Renal pelvis (tissue), 4 donors: Measurements from ENCODE around the gene DOCK1. TPM values are rescaled to one million over a fixed set of nuclear protein-coding genes. Genes with fewer than 3 reads are reported as not detected.

Experiments
- DNase-seq: peaks from one replicate; pipeline ENCODE4 v3.0.0-alpha.2; 2013
- polyA plus RNA-seq, 3 donors: library from polyadenylated mRNA; unstranded; fragments of 120-200 nt; gene quantifications; one replicate each; pipeline ENCODE4 v1.2.1, GENCODE V29; 2013; ENCODE audit not compliant: insufficient read length in 3 of 3

DOCK1 gene
- polyA plus RNA-seq, 3 donors, result 61.5 to 65.1 (median 61.9) TPM

DNA sequence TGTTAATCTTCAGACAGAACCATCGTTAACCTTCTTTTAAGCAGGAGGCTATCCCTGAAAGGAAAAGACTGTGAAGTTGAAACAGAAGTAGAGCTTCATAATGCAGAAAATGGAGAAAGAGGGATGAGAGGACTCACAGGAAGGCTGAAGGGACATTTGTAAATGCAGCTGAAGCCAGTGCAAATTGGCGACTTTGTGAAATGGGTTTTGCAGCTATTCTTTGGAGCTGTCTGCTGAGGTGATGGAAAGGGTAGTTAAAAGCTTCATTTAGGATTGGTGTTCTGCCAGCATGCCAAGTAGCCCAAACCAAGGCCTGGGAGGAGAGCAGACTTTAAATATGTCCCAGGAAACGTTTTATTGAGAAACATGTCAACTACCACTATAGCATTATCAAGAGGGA, 168.4 kb downstream of the DOCK1 start:
- DNase-seq, result no peak

DNA sequence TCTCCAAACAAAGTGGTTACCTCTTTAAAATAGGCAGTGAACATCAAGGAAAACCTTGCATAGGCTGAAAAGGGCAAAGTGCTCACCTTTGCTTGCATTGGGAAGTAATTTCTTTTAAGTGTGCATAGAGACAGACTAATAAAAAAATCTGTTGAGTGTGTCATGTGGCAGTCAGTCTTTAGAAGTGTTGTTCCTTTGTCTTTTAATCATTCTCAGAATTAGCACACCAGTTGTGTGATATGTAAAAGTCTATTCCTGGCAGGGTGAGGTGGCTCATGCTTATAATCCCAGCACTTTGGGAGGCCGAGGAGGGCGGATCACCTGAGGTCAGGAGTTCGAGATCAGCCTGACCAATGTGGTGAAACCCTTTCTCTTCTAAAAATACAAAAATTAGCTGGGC, 174.2 kb downstream of the DOCK1 start:
- DNase-seq, result no peak

DNA sequence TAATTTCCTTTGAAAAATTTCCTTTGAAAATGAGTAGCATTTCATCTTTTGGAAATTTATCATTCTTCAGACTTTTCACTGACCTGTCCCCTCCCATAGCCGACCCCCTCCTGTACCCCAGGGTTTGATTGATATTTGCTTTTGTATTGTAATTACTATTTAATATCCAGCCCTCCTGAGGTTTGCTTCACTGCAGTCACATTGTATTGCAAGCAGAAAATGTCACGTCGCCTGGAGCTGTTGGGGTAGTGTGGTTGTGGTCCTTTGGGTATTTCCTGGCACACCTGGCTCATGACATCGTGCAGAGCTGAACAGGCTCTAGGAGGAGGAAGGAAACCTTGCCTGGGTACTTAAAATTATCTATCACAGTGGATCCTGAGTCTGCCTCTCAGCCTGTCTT, 175.1 kb downstream of the DOCK1 start:
- DNase-seq, result no peak

DNA sequence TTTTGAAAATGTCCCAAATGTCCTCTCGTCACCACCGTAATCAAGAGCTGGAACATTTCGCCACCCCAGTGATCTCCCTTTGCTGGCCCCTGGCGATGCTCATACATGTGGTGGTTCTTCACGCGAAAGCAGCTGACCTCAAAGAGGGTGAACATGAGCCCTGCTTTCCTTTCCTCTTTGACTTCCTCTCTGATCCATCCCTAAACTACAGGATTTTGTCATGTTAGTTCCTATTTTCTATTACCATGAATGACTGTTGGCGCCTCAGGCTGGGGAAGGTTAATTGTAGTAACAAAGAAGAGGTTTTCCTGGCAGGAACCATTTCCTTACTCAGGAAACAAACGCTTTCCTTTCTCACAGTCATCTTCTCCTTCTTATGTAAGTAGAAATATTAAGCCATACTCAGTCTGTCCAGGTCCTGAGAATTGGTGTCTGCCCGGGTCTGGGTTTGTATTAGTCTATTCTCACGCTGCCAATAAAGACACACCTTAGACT, 176.7 kb downstream of the DOCK1 start:
- DNase-seq, result no peak

DNA sequence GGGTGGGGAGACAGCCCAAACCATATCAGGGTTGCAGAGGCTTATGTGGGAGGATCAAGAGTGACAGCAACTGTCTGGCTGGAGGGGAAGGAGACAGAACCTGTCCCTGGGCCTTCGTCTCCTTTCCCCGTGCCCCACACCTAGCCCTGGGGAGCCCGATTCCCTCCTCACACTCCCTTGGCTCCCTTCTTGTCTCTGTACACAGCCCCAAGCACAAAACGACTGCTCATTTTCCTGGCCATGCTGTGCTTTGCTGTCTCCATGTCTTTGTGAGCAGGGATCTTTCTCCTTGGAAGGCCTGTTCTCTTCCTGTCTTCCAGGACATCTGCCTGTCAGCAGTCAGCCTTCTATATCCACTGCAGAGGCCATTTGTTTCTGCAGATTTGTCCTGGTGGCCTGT, 177.4 kb downstream of the DOCK1 start:
- DNase-seq, result no peak

DNA sequence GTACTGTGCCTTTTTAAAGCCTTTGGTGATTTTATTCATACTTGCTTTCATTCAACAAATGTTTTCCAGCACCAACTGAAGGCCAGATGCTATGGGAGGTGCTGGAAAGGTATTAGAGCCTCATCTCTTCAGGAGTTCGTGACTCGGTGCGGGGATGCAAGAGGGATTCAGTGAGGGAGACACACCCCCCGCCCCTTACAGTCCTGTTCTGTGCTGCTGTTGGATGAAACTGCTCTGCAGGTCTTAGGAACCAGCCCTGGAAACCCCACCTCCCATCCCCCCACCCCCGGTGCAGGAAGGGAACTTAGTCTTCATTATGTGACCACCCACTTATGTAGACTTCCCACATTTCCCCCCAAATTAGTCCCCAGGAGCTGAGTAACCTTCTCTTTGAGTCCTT, 180.7 kb downstream of the DOCK1 start:
- no peak for DNase-seq

DNA sequence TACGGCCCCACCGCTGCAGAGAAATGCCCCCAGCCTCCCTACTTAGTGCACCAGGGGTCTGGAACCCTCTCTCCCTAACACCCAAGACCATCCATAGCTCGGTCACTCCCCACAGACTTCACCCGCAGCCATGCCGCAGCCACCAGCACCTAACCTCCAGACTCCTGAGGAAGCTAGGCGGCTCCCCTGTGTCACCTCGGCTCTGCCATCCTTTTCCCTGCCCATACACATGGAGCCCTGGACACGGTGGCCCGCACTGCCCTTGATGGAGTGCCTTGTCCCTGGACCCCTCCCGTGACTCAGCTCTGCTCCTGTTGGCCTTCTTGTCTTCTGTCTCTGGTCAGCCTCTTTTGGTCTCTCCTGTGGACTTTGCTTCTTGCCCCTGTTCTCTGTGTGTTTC, 183.7 kb downstream of the DOCK1 start:
- no peak for DNase-seq

DNA sequence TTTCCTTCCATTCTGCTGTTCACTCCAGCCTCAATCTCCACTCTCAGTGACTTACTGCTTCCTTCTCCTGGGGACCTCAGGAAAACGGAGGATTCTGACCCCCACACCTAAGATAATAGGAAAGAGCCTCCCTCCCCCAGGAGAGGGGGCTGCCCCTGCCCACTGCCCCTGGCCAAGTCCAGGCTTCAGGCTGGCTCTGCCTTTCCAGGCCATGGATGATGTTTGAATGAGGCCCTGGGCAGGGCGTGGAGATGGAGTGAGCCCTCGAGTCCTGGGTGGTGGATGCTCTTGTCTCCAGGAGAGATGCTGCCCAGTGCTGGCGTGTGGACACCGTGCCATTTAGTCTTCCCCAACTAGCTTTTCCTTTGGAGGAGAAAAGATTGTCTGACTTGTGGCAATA, 184.2 kb downstream of the DOCK1 start:
- no peak for DNase-seq

DNA sequence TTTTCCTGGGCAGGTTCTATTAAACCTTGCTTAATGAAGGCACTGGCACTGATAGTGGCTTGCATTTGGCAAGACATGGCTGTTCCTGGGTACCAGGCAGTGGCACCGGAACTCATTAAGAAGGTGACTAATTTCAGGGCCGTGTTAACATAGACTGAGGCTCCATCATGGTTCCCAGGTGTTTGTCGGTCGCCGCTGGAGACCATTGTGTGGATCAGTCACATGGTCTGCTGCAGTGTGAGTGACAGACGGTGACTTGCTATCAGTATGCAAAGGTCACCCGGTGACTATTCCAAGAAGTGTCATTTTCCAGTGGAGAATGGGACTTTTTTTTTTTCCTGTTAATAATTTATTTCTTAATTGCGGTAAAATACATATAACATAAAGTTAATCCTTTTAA, 184.9 kb downstream of the DOCK1 start:
- no peak for DNase-seq

DNA sequence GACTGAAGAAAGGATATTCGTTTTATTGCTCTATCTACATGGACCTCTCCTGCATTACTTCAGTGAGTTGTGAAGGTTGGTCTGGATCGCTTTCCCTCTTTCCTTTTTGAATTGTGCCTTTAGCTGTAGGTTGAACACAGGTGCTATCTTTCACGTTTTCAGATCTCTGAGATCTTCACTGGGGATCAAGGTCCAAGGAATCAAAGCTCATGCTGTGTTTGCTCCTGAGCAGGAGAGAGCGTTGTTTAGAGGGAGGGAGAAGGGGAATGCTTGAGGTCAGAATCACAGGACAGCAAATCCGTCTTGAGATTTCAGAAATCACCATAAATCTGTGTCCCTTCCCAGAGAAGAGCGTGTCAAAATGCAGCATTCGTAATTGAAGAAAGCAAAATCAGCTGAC, 186.1 kb downstream of the DOCK1 start:
- DNase-seq, result no peak

DNA sequence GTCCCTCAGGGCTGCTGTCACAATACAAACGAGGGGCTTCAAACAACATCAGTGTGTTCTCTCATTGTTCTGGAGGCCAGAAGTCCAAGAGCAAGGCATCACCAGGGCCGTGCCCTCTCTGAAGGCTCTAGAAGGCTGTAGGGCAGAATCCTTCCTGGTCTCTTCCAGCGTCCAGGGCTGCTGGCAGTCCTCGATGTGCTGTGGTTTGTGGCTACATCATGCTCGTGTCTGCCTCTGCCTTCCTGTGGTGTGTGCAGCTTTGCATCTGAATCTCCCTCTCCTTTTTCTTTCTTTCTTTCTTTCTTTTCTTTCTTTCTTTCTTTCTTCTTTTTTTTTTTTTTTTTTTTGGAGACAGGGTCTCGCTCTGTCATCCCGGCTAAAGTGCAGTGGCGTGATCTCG, 187.7 kb downstream of the DOCK1 start:
- no peak for DNase-seq

DNA sequence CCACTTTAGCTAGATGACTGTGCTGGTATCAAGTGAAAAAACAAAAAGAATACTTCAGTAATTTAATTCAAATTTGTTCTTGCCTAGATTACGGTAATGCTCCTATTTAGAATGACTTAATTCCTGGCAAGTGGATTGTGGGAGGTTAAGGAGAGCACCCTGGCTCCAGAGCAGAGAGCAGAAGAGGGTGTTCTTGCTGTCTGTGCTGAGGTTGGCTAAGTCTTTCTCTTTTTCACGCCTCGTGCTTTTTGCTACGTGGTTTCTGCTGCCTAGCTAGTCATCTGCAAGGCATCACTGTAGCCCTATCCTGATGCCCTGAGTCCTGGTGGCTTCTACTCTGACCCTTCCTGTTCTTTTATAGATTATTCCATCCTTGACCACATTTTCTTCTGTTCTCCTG, 189.8 kb downstream of the DOCK1 start:
- no peak for DNase-seq

DNA sequence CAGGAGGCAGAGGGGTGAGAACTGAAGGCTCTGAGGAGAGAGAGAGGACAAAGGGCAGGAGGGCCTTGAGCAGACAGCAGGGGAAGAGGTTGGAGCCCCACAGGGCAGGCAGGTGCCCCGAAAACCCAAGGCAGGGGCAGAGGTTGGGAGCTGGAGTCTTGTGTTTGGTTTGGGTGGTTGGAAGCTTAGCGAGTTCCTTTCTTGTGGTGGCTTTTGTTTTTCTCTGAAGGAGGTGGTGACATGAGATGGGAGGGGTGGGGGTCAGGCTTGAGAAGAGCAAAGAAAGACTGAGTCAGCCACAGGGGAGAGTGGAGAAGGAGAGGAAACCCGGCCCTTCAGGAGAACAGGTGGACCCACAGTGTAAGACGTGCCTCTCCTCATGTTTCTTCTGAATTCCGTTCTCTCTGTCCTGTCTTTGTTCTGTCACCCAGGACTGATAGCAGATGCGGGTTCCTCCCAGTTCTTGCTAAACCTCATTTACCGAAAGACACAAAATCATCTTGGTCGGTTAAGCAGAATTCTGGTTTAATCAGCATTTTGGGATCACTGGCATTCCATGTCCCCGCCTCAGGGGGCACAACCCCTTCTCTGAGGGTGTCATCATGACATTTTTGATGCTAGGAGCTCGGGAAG, 195.9 kb downstream of the DOCK1 start:
- no peak for DNase-seq

DNA sequence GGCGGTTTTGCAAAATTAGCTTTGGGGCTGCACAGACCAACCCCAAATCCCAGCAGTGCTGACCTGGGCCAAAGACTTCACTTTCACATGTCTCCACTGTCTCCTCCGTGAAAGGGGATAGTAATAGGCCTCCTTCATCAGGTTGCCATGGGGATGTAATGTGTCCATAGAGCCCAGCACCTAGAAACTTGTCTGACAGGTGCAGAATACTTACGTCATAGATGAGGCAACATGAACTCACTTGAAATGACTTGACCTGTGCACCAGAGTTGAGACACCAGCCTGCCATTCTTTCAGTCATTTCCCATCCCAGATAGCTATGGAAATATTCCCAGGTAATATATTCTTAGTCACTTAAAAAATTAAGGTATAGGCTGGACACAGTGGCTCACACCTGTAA, 196.9 kb downstream of the DOCK1 start:
- no peak for DNase-seq

DNA sequence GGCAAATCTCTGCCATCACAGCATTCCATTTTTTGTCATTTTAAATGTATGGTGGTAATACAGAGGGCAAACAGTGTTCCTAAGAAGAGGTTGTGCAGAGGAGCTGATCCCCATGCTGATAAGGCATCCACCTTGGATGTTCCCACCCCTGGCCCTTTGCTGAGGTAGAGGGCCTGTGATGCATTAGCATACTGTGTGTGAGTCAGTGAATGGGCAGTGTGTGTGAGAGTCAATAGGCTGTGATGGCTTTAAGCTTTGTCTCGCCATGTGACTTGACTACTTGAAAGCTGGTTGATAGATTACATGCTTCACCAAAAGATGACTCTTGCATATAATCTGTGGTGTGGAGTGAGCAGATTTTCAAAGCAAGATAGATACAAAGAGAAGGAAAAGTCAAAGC, 209.9 kb downstream of the DOCK1 start:
- DNase-seq, result no peak

DNA sequence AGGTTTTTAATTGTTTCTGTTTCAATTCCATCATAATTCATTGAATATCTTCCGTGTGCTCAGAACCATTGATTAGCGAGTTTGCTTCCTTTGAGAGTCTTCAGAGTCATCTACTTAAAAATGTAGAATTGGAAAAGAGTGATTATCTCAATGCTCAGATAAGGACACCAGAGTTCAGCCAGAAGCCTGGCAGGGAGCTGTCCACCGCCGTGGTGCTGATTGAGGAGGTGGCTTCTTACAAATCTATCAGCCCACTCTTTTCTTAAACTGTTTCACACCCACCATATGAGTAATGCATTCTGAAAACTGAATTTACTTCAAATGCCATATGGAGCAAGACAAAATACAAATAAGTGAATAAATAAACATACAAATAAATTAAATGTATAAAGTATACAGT, 211.9 kb downstream of the DOCK1 start:
- DNase-seq, result peak; percentile 57

DNA sequence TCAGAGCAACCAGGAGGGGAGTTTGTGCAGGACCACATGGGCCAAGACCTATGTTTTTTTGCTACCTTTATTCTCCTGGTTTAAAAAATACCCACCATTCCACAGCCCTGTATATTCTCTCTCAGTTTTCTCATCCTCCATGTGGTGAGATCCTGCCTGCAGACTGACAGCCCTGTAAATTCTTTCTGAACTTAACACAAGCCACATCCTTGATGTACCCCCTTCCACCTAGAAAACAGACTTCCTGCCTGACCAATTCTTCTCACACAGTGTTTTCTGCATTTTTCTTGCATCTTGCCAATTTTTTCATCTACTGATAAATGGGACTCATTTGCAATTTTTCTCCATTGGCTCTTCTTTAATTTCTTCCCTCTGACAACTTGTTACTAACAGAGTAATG, 212.8 kb downstream of the DOCK1 start:
- DNase-seq, result no peak

DNA sequence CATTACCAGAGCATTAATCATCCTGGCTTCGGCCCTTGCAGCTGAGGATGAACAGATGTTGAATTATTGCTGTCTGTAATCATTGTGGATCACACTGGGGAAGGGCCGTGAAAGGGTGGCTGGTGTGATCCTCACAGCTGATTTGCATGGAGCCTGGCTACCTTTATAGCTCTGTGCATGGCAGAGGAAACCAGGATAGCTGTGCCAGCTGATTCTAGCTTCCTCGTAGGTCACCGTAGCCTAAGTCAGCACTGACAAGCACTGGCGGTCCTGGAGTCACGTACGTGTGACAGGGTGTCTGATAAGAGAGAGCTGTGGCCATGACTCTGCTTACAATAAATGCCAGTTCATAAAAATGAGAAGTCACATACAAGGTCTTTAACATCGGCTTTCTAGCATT, 214.7 kb downstream of the DOCK1 start:
- no peak for DNase-seq

DNA sequence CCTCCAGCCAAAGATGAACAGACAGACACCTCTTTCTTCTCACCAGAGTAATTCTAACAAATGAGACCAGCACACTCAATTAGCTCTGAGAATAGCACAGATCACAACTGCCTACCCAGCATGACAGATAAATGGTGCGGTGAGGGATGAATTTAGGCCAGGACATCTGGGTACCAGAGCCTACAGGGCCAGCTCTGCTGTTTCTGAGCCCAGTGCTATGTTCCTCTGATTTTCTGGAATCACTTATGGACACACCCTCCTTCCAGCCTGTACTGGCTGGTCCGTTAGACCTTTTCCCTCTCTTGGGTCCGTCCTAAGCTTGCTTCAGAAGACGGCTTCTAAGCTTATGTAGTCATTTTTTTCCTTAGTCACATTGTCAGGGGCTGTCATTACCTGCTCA, 217.6 kb downstream of the DOCK1 start:
- DNase-seq, result no peak

DNA sequence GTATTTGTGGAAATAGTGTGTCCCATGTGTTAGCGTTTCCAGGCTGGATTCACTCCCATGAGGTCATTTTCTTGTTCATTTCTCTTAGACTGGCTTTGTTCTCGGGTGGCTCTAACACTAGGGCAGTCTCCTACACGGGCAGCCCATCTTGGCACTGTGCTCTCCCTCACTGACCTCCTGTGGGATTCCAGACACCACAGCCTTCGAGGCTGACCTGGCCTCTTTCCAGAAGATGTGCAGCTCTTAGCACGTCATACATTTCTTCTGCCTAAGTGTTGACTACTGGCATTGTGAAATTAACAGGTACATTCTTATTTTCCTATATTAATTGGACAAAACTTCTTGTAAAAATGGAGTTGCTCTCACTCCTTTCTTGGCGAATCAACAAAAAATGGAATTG, 218.4 kb downstream of the DOCK1 start:
- DNase-seq, result no peak

DNA sequence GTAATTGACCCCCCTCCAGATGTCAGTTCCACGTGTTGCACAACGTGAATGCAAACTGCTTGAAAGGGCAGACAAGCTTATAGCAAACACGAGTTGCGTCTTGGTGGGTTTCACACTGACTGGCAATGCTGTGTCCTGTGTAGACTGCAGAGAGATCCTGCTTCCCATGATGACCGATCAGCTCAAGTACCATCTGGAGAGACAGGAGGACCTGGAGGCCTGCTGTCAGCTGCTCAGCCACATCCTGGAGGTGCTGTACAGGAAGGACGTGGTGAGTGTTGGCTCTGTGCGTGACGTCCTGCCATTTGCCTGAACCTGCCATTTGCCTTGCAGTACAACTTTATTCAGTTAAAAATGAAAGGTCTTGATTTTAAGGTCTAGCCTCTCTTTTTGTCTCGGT, 220.1 kb downstream of the DOCK1 start:
- DNase-seq, result no peak

DNA sequence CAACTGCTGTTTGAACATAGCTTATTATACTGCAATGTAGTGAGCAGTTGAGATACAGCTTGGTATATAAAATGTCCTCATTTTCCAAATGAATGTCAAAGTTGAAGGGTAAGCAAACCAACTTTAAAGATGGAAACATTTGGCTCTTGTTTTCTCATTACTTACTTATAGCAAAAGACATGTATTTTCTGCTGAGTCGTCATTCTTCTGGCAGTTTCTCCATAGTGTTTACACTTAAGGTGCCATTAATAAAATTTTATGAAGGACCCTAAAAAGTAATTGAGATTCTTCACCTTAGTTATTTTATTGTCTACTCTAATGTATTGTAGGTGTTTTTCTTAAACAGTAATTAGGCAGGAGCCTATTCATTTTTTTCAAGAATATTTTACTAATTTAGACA, 222.6 kb downstream of the DOCK1 start:
- no peak for DNase-seq

DNA sequence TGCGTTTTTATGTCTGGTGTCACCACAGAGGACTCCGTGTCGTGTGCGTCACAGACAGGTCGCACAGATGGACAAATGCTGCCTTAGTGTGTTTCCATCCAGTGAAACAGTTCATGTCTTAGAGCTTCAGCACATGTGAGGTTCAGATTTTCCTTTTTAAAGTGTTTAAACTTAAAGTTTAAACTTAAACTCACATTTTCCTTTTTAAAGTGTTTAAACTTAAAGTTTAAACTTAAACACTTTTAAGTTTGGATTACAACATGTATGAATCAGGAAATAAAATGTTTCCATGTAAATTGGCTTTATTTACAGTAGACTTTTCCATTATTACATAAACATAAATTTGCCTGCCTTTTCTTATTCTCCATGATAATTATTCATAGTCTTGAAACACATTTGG, 223.9 kb downstream of the DOCK1 start:
- DNase-seq, result no peak

DNA sequence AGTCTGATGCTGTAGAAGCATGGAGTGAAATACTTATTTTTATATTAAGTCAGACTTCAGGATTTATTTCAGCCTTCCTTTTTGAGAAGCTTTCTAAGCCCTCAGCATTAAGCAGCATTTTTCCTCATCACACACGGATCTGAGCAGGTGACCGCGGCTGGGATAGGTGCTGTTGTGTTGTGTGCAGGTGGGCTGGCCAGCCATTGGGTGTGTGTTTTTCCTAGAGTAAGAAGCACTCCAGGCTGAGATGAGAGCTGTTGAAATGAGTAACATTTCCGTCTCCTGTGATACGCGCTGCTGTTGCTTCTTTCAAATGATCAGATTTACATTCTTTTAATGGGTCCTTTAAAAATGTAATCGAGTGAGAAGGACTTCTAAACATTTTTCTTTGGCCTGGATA, 227.2 kb downstream of the DOCK1 start:
- DNase-seq, result no peak

DNA sequence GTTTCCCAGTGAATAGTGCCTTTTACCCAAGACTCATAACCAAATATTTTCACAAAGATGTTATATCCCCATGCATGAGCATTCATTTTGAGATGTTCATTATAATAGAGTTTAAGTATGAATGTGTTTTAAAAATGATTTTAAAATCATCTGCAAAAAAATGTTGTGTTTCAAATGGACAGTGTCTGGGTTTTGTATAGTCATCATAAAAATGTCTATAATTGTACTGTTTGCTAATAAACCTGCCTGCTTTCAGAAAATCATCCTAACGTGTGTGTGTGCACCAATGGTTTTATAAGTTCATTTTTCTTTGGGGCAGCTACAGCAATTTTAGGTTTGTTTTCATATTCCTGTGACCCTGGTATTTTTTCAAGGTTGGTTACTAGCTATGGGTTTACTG, 228.0 kb downstream of the DOCK1 start:
- DNase-seq, result no peak
